GM23338 (cell line): Measurements from ENCODE around the gene MSANTD7. TPM values are rescaled to one million over a fixed set of nuclear protein-coding genes. Genes with fewer than 3 reads are reported as not detected.

ENCODE experiments used
- ATAC-seq: fragments of 200-7000 bp; cut with Tn5 transposase; 3 replicates; pipeline ENCODE4 v1.9.1; 2020
- DNase-seq: peaks from one replicate; pipeline ENCODE4 v3.0.0-alpha.2; 2015; ENCODE audit warnings: low spot score
- H2AFZ ChIP-seq: fragments of 200-600 bp; sonication (generic); 2 replicates; pipeline ENCODE4 v1.8.0; 2016; ENCODE audit warnings: antibody characterized with exemption, mild to moderate bottlenecking, moderate library complexity
- H3F3A ChIP-seq: fragments of 200-600 bp; sonication (generic); replicated peaks from 2 replicates; pipeline ENCODE4 v1.8.0; 2017; ENCODE audit warnings: antibody characterized with exemption, mixed run types, low read depth
- H3K27ac ChIP-seq: fragments of 200-600 bp; sonication (generic); 2 replicates; pipeline ENCODE4 v1.6.1; 2016; ENCODE audit warnings: low read depth
- H3K27me3 ChIP-seq: fragments of 200-600 bp; sonication (generic); 2 replicates; pipeline ENCODE4 v1.8.0; 2016; ENCODE audit warnings: mild to moderate bottlenecking, mixed run types, moderate library complexity; ENCODE audit not compliant: insufficient read depth
- H3K36me3 ChIP-seq: fragments of 200-600 bp; sonication (generic); 2 replicates; pipeline ENCODE4 v1.8.0; 2016; ENCODE audit warnings: mild to moderate bottlenecking; ENCODE audit not compliant: insufficient read depth
- H3K4me1 ChIP-seq: fragments of 200-600 bp; sonication (generic); 2 replicates; pipeline ENCODE4 v1.8.0; 2016; ENCODE audit warnings: mild to moderate bottlenecking, moderate library complexity; ENCODE audit not compliant: insufficient read depth
- H3K4me2 ChIP-seq: fragments of 200-600 bp; sonication (generic); 2 replicates; pipeline ENCODE4 v1.7.1; 2017; ENCODE audit warnings: mixed run types
- H3K4me3 ChIP-seq: fragments of 200-600 bp; sonication (generic); 2 replicates; pipeline ENCODE4 v1.6.1; 2016; ENCODE audit warnings: mixed run types
- H3K79me2 ChIP-seq: fragments of 200-600 bp; sonication (generic); replicated peaks from 2 replicates; pipeline ENCODE4 v1.8.0; 2017; ENCODE audit warnings: mild to moderate bottlenecking; ENCODE audit not compliant: insufficient read depth
- H3K9me2 ChIP-seq: fragments of 200-600 bp; sonication (generic); 2 replicates; pipeline ENCODE4 v1.8.0; 2017; ENCODE audit not compliant: insufficient read depth
- H4K20me1 ChIP-seq: fragments of 200-600 bp; sonication (generic); replicated peaks from 2 replicates; pipeline ENCODE4 v1.8.0; 2017; ENCODE audit warnings: mild to moderate bottlenecking; ENCODE audit not compliant: insufficient read depth
- H3K27ac Mint-ChIP-seq: 2 replicates; pipeline ENCODE4 v1.8.0; 2020; ENCODE audit warnings: inconsistent platforms, mild to moderate bottlenecking, moderate library complexity, mixed read lengths
- H3K27me3 Mint-ChIP-seq: 3 replicates; pipeline ENCODE4 v1.8.0; 2022; ENCODE audit warnings: low read depth, mild to moderate bottlenecking, moderate library complexity, mixed read lengths, inconsistent platforms; ENCODE audit not compliant: insufficient read depth, poor library complexity
- H3K36me3 Mint-ChIP-seq: 3 replicates; pipeline ENCODE4 v1.8.0; 2021; ENCODE audit warnings: low read depth, mild to moderate bottlenecking, inconsistent platforms, moderate library complexity, mixed read lengths
- H3K4me1 Mint-ChIP-seq: 3 replicates; pipeline ENCODE4 v1.8.0; 2020; ENCODE audit warnings: mild to moderate bottlenecking, inconsistent platforms, mixed read lengths
- H3K4me3 Mint-ChIP-seq: 3 replicates; pipeline ENCODE4 v1.8.0; 2021; ENCODE audit warnings: moderate library complexity, mild to moderate bottlenecking, inconsistent platforms, mixed read lengths
- H3K9me3 Mint-ChIP-seq: 3 replicates; pipeline ENCODE4 v1.8.0; 2020; ENCODE audit warnings: moderate library complexity, mild to moderate bottlenecking, inconsistent platforms, mixed read lengths
- EZH2 ChIP-seq: fragments of 200-600 bp; sonication (generic); IDR thresholded peaks from one replicate; pipeline ENCODE4 v1.8.0; 2017; ENCODE audit warnings: antibody characterized with exemption, mild to moderate bottlenecking, low read depth; ENCODE audit not compliant: unreplicated experiment
- EZH2phosphoT487 ChIP-seq: fragments of 200-600 bp; sonication (generic); IDR thresholded peaks from one replicate; pipeline ENCODE4 v1.8.1; 2018; ENCODE audit warnings: antibody characterized with exemption; ENCODE audit not compliant: unreplicated experiment
- polyA plus RNA-seq: library from polyadenylated mRNA; unstranded; fragments of >200 nt; fragmentation: Nextera tagmentation; extraction: Ambion mirVana; gene quantifications from 2 replicates; pipeline ENCODE4 v1.2.1, GENCODE V29; 2016
- total RNA-seq: library from RNA; depleted of rRNA; stranded (reverse); fragments of >200 nt; shearing (Covaris generic); gene quantifications from 2 replicates; pipeline ENCODE4 v1.2.3, GENCODE V29; 2014
- TF ChIP-seq, protein P1 (sequence below): IDR thresholded peaks from one replicate; pipeline ENCODE4 v1.6.1; 2018; ENCODE audit warnings: antibody characterized with exemption; ENCODE audit not compliant: unreplicated experiment
- TF ChIP-seq, protein P2 (sequence below), 2 experiments: fragments of 200-600 bp in 1 of 2; sonication (generic) in 1 of 2; conservative IDR thresholded peaks; 2 replicates each; pipeline versions ENCODE4 v1.5.1 to v1.6.1; 2016 to 2017; ENCODE audit warnings: antibody characterized with exemption in 2 of 2, low read depth in 2 of 2, mild to moderate bottlenecking in 2 of 2, moderate library complexity in 1 of 2

Gene MSANTD7
- total and polyA plus RNA-seq, 2 experiments from 2014 or later, result 5.3 to 19.8 TPM

DNA sequence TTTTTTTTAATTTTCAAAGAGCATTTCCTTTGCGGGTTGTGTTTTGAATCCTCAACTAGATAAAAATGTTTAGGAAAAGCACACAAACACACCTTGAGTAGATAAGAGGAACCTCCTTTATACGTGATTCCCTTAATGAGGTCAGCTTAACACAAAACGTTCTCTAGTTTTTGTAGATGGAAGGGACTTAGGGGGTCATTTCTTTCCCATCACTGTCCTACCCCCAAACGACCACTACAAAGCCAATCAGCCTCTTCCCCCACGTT lies 41.8 kb downstream of the MSANTD7 start (continued):
- TF ChIP-seq, protein P1, sequence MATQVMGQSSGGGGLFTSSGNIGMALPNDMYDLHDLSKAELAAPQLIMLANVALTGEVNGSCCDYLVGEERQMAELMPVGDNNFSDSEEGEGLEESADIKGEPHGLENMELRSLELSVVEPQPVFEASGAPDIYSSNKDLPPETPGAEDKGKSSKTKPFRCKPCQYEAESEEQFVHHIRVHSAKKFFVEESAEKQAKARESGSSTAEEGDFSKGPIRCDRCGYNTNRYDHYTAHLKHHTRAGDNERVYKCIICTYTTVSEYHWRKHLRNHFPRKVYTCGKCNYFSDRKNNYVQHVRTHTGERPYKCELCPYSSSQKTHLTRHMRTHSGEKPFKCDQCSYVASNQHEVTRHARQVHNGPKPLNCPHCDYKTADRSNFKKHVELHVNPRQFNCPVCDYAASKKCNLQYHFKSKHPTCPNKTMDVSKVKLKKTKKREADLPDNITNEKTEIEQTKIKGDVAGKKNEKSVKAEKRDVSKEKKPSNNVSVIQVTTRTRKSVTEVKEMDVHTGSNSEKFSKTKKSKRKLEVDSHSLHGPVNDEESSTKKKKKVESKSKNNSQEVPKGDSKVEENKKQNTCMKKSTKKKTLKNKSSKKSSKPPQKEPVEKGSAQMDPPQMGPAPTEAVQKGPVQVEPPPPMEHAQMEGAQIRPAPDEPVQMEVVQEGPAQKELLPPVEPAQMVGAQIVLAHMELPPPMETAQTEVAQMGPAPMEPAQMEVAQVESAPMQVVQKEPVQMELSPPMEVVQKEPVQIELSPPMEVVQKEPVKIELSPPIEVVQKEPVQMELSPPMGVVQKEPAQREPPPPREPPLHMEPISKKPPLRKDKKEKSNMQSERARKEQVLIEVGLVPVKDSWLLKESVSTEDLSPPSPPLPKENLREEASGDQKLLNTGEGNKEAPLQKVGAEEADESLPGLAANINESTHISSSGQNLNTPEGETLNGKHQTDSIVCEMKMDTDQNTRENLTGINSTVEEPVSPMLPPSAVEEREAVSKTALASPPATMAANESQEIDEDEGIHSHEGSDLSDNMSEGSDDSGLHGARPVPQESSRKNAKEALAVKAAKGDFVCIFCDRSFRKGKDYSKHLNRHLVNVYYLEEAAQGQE, result no peak
- TF ChIP-seq EZH2 (no peak), EZH2phosphoT487 (no peak)

DNA sequence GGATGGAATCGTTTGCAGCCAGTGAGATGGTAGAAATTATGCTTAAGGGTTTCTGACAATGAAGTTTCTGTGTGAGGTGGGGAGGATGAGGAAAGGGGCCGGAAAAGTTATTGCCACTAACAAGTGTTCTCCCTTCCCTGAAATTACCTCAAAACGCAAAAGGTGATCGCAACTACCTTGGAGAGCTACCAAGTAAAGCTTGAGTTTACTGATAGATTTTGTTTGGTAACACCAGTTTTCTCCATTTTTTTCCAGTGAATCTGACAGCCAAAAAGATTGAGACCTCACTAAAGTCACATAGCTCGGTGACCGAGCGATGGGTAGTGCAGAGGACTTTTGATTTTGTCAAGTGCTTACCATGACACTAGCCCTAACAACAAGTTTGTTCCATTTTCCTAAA lies 42.1 kb downstream of the MSANTD7 start:
- Mint-ChIP-seq H3K4me1 (peaks cover 36% of the 10 kb centered on the region), H3K27me3 (peaks cover 5% of the 10 kb centered on the region), H3K27ac (no peak overlapping the region; the same call in 1 of the 2 replicates), H3K4me3 (peak overlapping the region; percentile 99), H3K36me3 (peaks cover 8% of the 10 kb centered on the region), H3K9me3 (no peaks in the 10 kb centered on the region)
- Histone ChIP-seq H3K9me2 (no peaks in the 10 kb centered on the region), H3K4me1 (peaks cover 27% of the 10 kb centered on the region), H3K36me3 (no peaks in the 10 kb centered on the region; the same call in 1 of the 2 replicates), H3K79me2 (peaks cover 74% of the 10 kb centered on the region), H3K4me3 (peak overlapping the region; percentile 73), H3K27me3 (no peaks in the 10 kb centered on the region), H2AFZ (no peak overlapping the region), H3K4me2 (peak overlapping the region; percentile 70), H3K27ac (no peak overlapping the region), H3F3A (no peaks in the 10 kb centered on the region), H4K20me1 (peaks cover 35% of the 10 kb centered on the region)
- DNase-seq, result peak; percentile 40
- ATAC-seq, result no peak
- TF ChIP-seq, protein P2, sequence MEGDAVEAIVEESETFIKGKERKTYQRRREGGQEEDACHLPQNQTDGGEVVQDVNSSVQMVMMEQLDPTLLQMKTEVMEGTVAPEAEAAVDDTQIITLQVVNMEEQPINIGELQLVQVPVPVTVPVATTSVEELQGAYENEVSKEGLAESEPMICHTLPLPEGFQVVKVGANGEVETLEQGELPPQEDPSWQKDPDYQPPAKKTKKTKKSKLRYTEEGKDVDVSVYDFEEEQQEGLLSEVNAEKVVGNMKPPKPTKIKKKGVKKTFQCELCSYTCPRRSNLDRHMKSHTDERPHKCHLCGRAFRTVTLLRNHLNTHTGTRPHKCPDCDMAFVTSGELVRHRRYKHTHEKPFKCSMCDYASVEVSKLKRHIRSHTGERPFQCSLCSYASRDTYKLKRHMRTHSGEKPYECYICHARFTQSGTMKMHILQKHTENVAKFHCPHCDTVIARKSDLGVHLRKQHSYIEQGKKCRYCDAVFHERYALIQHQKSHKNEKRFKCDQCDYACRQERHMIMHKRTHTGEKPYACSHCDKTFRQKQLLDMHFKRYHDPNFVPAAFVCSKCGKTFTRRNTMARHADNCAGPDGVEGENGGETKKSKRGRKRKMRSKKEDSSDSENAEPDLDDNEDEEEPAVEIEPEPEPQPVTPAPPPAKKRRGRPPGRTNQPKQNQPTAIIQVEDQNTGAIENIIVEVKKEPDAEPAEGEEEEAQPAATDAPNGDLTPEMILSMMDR (conservative IDR thresholded peaks at IDR 0.05; ENCODE audit: low read depth in 2 of 2), result no peak
- TF ChIP-seq, protein P1, result peak; percentile 69
